Endothelial cell (in vitro differentiated cells): ENCODE data around the gene AFAP1L2. TPM values are rescaled to one million over a fixed set of nuclear protein-coding genes. Genes with fewer than 3 reads are reported as not detected.

ENCODE experiments used
- DNase-seq: peaks from one replicate; pipeline ENCODE4 v3.0.0; 2021; ENCODE audit warnings: low spot score
- H3K27ac Mint-ChIP-seq: one replicate; pipeline ENCODE4 v1.8.0; 2021; ENCODE audit warnings: mixed read lengths, inconsistent platforms; ENCODE audit not compliant: unreplicated experiment
- H3K27me3 Mint-ChIP-seq: one replicate; pipeline ENCODE4 v1.8.0; 2021; ENCODE audit warnings: mild to moderate bottlenecking, moderate library complexity, mixed read lengths, inconsistent platforms; ENCODE audit not compliant: unreplicated experiment
- H3K36me3 Mint-ChIP-seq: one replicate; pipeline ENCODE4 v1.8.0; 2021; ENCODE audit warnings: mild to moderate bottlenecking, low read depth, mixed read lengths, inconsistent platforms; ENCODE audit not compliant: unreplicated experiment
- H3K4me1 Mint-ChIP-seq: one replicate; pipeline ENCODE4 v1.8.0; 2021; ENCODE audit warnings: mild to moderate bottlenecking, mixed read lengths, inconsistent platforms; ENCODE audit not compliant: unreplicated experiment
- H3K4me3 Mint-ChIP-seq: one replicate; pipeline ENCODE4 v1.8.0; 2021; ENCODE audit warnings: mild to moderate bottlenecking, mixed read lengths, inconsistent platforms; ENCODE audit not compliant: unreplicated experiment
- H3K9me3 Mint-ChIP-seq: one replicate; pipeline ENCODE4 v1.8.0; 2021; ENCODE audit warnings: mixed read lengths, inconsistent platforms; ENCODE audit not compliant: unreplicated experiment
- CTCF ChIP-seq: fragments of 200-600 bp; sonication (generic); IDR thresholded peaks from one replicate; pipeline ENCODE4 v1.5.0; 2021; ENCODE audit warnings: antibody characterized with exemption; ENCODE audit not compliant: unreplicated experiment
- total RNA-seq: library from RNA; stranded (reverse); fragmentation: NEBNext Ultra II Directional; extraction: Animal tissue kit (Norgen Biotek cat#: 25700); gene quantifications from one replicate; pipeline ENCODE4 v1.2.1, GENCODE V29; 2021; ENCODE audit not compliant: unreplicated experiment

The AFAP1L2 gene
- total RNA-seq, 1 donor from 2014 or later = 0.77 TPM

DNA sequence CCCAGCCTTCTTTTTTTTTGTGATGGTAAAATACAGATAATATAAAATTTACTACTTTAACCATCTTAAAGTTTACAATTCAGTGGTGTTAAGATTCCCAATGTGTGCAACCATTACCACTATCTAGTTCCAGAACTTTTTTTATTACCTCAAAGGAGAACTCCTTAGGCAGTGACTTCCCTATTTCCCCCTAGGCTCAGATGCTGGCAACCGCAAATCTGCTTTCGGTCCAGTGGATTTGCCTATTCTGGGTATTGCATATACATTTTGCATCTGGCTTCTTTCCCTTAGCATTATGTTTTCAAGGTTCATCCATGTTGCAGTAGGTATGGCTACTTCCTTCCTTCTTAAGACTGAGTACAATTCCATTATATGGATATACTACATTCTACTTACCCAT, 56.5 kb downstream of the AFAP1L2 start:
- Mint-ChIP-seq H3K27me3 (peaks cover 2% of the 10 kb centered on the region), H3K27ac (no peak overlapping the region)

DNA sequence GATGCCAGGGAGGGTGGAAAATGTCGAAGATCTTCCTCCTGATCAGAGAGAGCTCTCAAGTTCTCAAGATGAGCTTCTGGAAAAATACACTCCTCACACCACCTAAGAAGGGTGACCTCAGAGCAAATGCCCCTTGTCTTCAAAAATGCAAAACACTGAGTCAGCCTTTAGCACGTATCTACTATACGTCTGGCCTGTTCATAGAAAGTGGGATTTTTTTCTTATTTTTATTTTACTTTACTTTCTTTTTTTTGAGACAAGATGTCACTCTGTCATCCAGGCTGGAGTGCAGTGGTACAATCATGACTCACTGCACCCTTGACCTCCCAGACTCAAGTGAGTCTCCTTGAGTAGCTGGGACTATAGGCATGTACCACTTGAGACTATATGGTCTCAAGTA, 57.1 kb downstream of the AFAP1L2 start:
- peaks cover 6% of the 10 kb centered on the region for H3K4me1 Mint-ChIP-seq
- no peak for DNase-seq
- no peak overlapping the region for H3K27ac Mint-ChIP-seq
- H3K9me3 Mint-ChIP-seq = no peaks in the 10 kb centered on the region
- H3K36me3 Mint-ChIP-seq = no peaks in the 10 kb centered on the region
- peaks cover 2% of the 10 kb centered on the region for H3K27me3 Mint-ChIP-seq
- no peak overlapping the region for H3K4me3 Mint-ChIP-seq
- TF ChIP-seq CTCF = no peak

More for the DNA sequence above, 56.5 kb downstream of the AFAP1L2 start:
- Mint-ChIP-seq H3K9me3 (no peaks in the 10 kb centered on the region), H3K36me3 (no peaks in the 10 kb centered on the region), H3K4me1 (peaks cover 6% of the 10 kb centered on the region), H3K4me3 (no peak overlapping the region)
- no peak for TF ChIP-seq CTCF
- no peak for DNase-seq

GRCh38 chr10:114346176-114347031, 57.9 kb downstream of the AFAP1L2 start:
- Mint-ChIP-seq H3K36me3 (no peaks in the 10 kb centered on the region), H3K9me3 (no peaks in the 10 kb centered on the region), H3K27ac (no peak overlapping the region), H3K4me1 (peaks cover 6% of the 10 kb centered on the region), H3K27me3 (peaks cover 4% of the 10 kb centered on the region), H3K4me3 (no peak overlapping the region)
- no peak for DNase-seq
- TF ChIP-seq CTCF = no peak

- no peak overlapping the region for H3K4me3 Mint-ChIP-seq
- H3K27me3 Mint-ChIP-seq = peaks cover 4% of the 10 kb centered on the region
- TF ChIP-seq CTCF = no peak
- no peak overlapping the region for H3K27ac Mint-ChIP-seq
- H3K4me1 Mint-ChIP-seq = peaks cover 6% of the 10 kb centered on the region
- DNase-seq = no peak
- no peaks in the 10 kb centered on the region for H3K36me3 Mint-ChIP-seq
- no peaks in the 10 kb centered on the region for H3K9me3 Mint-ChIP-seq
Measured at GRCh38 chr10:114345701-114346100, 58.6 kb downstream of the AFAP1L2 start.

DNA sequence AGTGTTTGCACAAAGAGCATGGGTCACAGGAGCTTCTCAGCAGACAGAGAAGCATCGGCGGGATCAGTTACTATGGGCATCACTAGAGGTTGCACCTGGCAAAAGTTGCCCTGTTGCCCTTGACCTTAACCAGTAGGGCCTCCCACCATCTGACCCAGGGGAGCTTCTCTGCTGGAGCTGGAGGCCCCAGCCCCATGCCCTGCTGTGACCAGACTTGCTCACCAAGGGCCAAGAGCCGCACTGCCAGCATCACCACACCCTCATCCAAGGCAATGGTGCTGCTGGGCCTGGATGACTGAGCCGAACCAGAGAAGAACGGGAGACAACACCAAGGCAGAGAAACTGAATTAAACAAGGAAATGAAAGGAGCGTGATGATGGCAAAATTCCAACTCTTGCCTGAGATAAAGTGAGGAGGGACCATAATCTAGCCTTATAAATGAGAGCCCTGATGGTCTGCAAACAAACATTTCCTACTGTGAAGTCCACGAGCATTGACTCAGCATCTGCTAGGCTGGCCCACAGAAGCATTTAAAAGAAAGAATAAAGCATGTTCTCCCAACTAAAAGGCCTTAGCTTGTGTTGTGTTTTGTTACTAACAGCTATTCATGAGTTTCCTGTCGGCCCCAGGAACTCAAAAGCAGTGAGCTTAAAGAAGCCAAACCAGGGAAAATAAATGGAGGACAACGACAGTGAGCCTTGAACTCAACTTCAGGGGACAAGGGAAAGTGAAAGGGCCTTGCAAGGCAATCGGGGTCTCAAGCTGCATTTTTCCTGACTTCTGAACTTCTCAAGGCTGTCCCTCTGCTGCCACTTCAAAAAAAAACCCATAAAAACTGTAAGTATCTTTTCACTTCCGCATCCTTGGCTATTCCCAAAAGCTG, 60.4 kb downstream of the AFAP1L2 start:
- Mint-ChIP-seq H3K4me1 (peaks cover 6% of the 10 kb centered on the region), H3K9me3 (no peaks in the 10 kb centered on the region), H3K27me3 (peaks cover 4% of the 10 kb centered on the region), H3K4me3 (no peak overlapping the region), H3K27ac (no peak overlapping the region), H3K36me3 (no peaks in the 10 kb centered on the region)
- TF ChIP-seq CTCF = no peak
- no peak for DNase-seq
